ENCODE results near the gene GTF2A1L. TPM values are rescaled to one million over a fixed set of nuclear protein-coding genes. Genes with fewer than 3 reads are reported as not detected.

GTF2A1L gene
- total RNA-seq, 2 donors from 2014 or later, result 1.5 TPM; not detected in 1

DNA sequence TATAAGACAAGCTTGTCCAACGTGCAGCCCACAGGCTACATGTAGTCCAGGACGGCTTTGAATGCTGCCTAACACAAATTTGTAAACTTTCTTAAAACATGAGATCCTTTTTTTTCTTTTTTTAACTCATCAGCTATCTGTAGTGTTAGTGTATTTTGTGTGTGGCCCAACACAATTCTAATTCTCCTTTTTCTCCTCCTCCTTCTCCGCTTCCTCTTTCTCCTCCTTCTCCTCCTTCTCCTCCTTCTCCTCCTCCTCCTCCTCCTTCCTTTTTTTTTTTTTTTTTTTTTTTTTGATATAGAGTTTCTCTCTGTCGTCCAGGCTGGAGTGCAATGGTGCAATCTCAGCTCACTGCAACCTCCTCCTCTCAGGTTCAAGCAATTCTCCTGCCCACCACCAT is 39.3 kb upstream of the GTF2A1L start:
- Histone ChIP-seq H3K36me3 (no peaks in the 10 kb centered on the region), H3K4me1 (no peaks in the 10 kb centered on the region), H3K27me3 (no peaks in the 10 kb centered on the region), H3K4me3 (no peak overlapping the region), H3K9ac (ENCODE audit: low read depth in 2 of 2, low read length in 2 of 2) (no peak overlapping the region), H3K27ac (no peak overlapping the region), H3K9me3 (no peaks in the 10 kb centered on the region)
- TF ChIP-seq, protein P1, sequence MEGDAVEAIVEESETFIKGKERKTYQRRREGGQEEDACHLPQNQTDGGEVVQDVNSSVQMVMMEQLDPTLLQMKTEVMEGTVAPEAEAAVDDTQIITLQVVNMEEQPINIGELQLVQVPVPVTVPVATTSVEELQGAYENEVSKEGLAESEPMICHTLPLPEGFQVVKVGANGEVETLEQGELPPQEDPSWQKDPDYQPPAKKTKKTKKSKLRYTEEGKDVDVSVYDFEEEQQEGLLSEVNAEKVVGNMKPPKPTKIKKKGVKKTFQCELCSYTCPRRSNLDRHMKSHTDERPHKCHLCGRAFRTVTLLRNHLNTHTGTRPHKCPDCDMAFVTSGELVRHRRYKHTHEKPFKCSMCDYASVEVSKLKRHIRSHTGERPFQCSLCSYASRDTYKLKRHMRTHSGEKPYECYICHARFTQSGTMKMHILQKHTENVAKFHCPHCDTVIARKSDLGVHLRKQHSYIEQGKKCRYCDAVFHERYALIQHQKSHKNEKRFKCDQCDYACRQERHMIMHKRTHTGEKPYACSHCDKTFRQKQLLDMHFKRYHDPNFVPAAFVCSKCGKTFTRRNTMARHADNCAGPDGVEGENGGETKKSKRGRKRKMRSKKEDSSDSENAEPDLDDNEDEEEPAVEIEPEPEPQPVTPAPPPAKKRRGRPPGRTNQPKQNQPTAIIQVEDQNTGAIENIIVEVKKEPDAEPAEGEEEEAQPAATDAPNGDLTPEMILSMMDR (IDR thresholded peaks at IDR 0.05), result no peak
- intact Hi-C loops (cut with DNase I), result no loop called here
- no peak for DNase-seq

DNA sequence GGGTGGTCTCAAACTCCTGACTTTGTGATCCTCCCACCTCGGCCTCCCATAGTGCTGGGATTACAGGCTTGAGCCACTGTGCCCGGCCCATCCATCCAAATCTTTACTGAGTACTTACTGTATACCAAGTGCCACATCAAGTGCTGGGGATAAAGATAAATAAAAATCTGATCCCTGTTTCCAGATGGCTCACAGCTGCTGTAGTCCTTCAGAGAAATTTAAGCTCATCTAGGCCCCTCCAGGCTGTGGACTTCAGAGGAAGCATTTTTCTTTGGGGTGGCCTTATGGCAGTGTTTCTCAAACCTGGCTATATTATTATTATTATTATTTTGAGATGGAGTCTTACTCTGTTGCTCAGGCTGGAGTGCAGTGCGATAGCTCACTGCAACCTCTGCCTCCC is 33.7 kb upstream of the GTF2A1L start:
- Histone ChIP-seq H3K4me3 (no peak overlapping the region), H3K4me1 (no peaks in the 10 kb centered on the region), H3K9ac (ENCODE audit: low read depth in 2 of 2, low read length in 2 of 2) (no peak overlapping the region), H3K9me3 (no peaks in the 10 kb centered on the region), H3K27ac (no peak overlapping the region), H3K36me3 (no peaks in the 10 kb centered on the region), H3K27me3 (no peaks in the 10 kb centered on the region)
- TF ChIP-seq, protein P1 (IDR thresholded peaks at IDR 0.05), result no peak
- intact Hi-C loops (cut with DNase I), result loop anchor here (10.0 kb wide), 1 partner anchor 109 kb away; no protein-coding TSS in a partner anchor
- DNase-seq, result no peak

DNA sequence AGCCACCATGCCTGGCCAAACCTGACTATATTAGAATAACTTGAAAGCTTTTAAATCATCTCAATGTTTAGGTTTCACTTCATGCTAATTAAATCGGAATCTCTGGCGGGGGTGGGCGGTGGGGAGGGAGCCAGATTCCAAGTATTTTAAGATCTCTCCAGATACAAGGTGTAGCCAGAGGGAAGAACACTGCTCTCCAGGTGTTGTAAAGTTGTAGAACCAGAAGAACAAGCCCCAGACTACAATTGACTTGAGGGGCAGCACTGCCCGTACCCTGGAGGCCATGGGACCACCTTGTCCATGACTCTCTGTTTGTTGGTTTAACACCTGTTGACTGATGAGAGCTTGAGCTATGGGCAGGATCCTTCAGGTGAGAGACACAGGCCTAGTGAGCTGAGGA is 33.1 kb upstream of the GTF2A1L start:
- no peak overlapping the region for H3K9ac ChIP-seq (ENCODE audit: low read depth in 2 of 2, low read length in 2 of 2)
- no peak overlapping the region for H3K4me3 ChIP-seq
- intact Hi-C loops (cut with DNase I), result loop anchor here (10.0 kb wide), 1 partner anchor 110 kb away; no protein-coding TSS in a partner anchor
- H3K27ac ChIP-seq, result no peak overlapping the region
- H3K4me1 ChIP-seq, result no peaks in the 10 kb centered on the region
- TF ChIP-seq, protein P1 (IDR thresholded peaks at IDR 0.05), result no peak
- H3K27me3 ChIP-seq, result no peaks in the 10 kb centered on the region
- DNase-seq, result no peak
- no peaks in the 10 kb centered on the region for H3K36me3 ChIP-seq
- H3K9me3 ChIP-seq, result no peaks in the 10 kb centered on the region

- TF ChIP-seq, protein P1 (IDR thresholded peaks at IDR 0.05), result no peak
- no peak for DNase-seq
- Histone ChIP-seq H3K27ac (no peak overlapping the region), H3K4me1 (no peaks in the 10 kb centered on the region), H3K9ac (ENCODE audit: low read depth in 2 of 2, low read length in 2 of 2) (no peak overlapping the region), H3K4me3 (no peak overlapping the region), H3K9me3 (no peaks in the 10 kb centered on the region), H3K27me3 (no peaks in the 10 kb centered on the region), H3K36me3 (no peaks in the 10 kb centered on the region)
- intact Hi-C loops (cut with DNase I), result loop anchor here (10.0 kb wide), 1 partner anchor 112 kb away; no protein-coding TSS in a partner anchor
These were observed 31.2 kb upstream of the GTF2A1L start for GRCh38 chr2:48586433-48586832.

GRCh38 chr2:48587560-48587959 is 30.1 kb upstream of the GTF2A1L start:
- Histone ChIP-seq H3K4me3 (no peak overlapping the region), H3K36me3 (no peaks in the 10 kb centered on the region), H3K9me3 (no peaks in the 10 kb centered on the region), H3K27ac (no peak overlapping the region), H3K4me1 (no peaks in the 10 kb centered on the region), H3K27me3 (no peaks in the 10 kb centered on the region), H3K9ac (ENCODE audit: low read depth in 2 of 2, low read length in 2 of 2) (no peak overlapping the region)
- intact Hi-C loops (cut with DNase I), result loop anchor here (10.0 kb wide), 1 partner anchor 113 kb away; no protein-coding TSS in a partner anchor
- TF ChIP-seq, protein P1 (IDR thresholded peaks at IDR 0.05), result no peak
- DNase-seq, result no peak
